Osteoblast (primary cell): Measurements from ENCODE around the gene PGM3. TPM values are rescaled to one million over a fixed set of nuclear protein-coding genes. Genes with fewer than 3 reads are reported as not detected.

Source experiments
- DNase-seq: peaks from one replicate; pipeline ENCODE4 v3.0.0; 2011; ENCODE audit warnings: low spot score, mixed read lengths; ENCODE audit not compliant: insufficient read length; ENCODE audit errors: missing footprints
- H2AFZ ChIP-seq: 2 replicates; pipeline ENCODE4 v1.6.0; 2011; ENCODE audit warnings: mild to moderate bottlenecking, low read length
- H3K27ac ChIP-seq: 2 replicates; pipeline ENCODE4 v1.5.1; 2011; ENCODE audit warnings: mild to moderate bottlenecking, low read depth, low read length, moderate library complexity
- H3K27me3 ChIP-seq: 2 replicates; pipeline ENCODE4 v1.6.0; 2012; ENCODE audit warnings: mild to moderate bottlenecking, control low read depth, inconsistent platforms, low read length, moderate library complexity; ENCODE audit not compliant: insufficient read depth
- H3K36me3 ChIP-seq: 2 replicates; pipeline ENCODE4 v1.5.1; 2011; ENCODE audit warnings: mild to moderate bottlenecking, low read length, control low read depth, moderate library complexity; ENCODE audit not compliant: insufficient read depth
- H3K4me1 ChIP-seq: 2 replicates; pipeline ENCODE4 v1.5.1; 2011; ENCODE audit warnings: mild to moderate bottlenecking, low read length, control low read depth, moderate library complexity; ENCODE audit not compliant: insufficient read depth
- H3K4me2 ChIP-seq: 2 replicates; pipeline ENCODE4 v1.6.0; 2011; ENCODE audit warnings: mild to moderate bottlenecking, low read length; ENCODE audit not compliant: insufficient read depth
- H3K4me3 ChIP-seq: fragments of 200-600 bp; sonication (generic); 3 replicates; pipeline ENCODE4 v1.5.1; 2012; ENCODE audit warnings: mild to moderate bottlenecking, low read length, inconsistent platforms; ENCODE audit not compliant: insufficient read depth
- H3K79me2 ChIP-seq: 2 replicates; pipeline ENCODE4 v1.6.0; 2012; ENCODE audit warnings: mild to moderate bottlenecking, low read length, control low read depth, inconsistent platforms; ENCODE audit not compliant: insufficient read depth
- H3K9me3 ChIP-seq: 2 replicates; pipeline ENCODE4 v1.5.1; 2011; ENCODE audit warnings: low read depth, low read length, control low read depth
- H4K20me1 ChIP-seq: 2 replicates; pipeline ENCODE4 v1.6.0; 2012; ENCODE audit warnings: mild to moderate bottlenecking, low read length, control low read depth; ENCODE audit not compliant: insufficient read depth
- total RNA-seq: library from RNA; depleted of rRNA; stranded (reverse); fragments of >200 nt; gene quantifications from 2 replicates; pipeline ENCODE4 v1.2.3, GENCODE V29; 2012
- TF ChIP-seq, protein P1 (sequence below): IDR thresholded peaks from 2 replicates; pipeline ENCODE4 v1.5.1; 2011; ENCODE audit warnings: mild to moderate bottlenecking, low read depth, low read length, moderate library complexity; ENCODE audit errors: extremely low read depth

PGM3 gene, protein sequence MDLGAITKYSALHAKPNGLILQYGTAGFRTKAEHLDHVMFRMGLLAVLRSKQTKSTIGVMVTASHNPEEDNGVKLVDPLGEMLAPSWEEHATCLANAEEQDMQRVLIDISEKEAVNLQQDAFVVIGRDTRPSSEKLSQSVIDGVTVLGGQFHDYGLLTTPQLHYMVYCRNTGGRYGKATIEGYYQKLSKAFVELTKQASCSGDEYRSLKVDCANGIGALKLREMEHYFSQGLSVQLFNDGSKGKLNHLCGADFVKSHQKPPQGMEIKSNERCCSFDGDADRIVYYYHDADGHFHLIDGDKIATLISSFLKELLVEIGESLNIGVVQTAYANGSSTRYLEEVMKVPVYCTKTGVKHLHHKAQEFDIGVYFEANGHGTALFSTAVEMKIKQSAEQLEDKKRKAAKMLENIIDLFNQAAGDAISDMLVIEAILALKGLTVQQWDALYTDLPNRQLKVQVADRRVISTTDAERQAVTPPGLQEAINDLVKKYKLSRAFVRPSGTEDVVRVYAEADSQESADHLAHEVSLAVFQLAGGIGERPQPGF
- 85.5 and 93.0 TPM in 2 replicates for total RNA-seq

DNA sequence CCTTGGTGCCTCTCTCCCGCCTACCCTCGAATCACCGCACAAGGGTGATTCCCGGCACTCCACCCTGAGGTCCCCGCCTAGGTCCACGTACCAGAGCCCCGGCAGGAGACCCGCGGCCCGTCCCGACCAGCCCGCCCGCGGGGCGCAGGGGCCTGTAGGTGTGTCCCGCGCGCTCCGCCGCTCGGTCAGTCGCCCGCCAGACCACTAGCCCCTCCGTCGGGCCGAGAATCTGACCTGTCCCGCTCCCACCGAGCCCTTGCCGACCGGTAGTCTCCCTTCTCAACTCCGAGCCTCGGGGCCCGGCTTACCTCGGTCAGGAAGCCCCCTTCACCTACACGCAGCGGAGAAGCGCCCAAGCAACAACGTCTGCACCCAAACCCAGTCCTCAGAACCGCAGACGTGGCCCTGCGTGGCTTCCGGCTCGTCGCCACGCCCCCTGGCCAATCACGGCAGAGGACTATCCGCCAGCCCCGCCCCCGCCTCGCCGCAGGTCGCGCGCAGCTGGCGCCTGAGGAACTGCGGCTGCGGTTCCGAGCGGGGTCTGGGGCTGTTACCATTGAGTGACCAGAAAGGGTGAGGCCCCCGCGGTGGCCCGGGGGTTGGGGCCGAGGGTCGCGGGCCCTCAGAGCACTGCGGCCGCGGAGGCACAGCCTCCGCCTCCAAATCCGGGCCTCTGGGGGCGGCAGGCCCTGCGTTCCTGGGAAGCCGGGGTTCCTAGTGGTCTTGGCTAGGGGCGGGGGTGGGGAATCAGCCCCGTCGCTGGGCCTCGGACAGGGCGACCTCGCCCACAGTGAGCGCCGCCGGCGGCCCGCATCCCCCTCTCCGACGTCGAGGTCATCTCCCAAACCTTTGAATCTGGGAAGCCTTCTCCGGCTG is at the start of gene PGM3, which contains the start of gene RWDD2A:
Gene PGM3, minus strand, starts transcription at position 395 of the 876 bp plus-strand sequence. CDS start 2,253 bp downstream, outside the sequence.
Gene RWDD2A, plus strand, starts transcription at position 487 of the 876 bp plus-strand sequence. CDS start 1,095 bp downstream, outside the sequence.
- Histone ChIP-seq H3K9me3 (no peaks in the 10 kb centered on the region), H3K27me3 (no peaks in the 10 kb centered on the region), H3K4me2 (peak within 1 kb of the TSS; percentile 97), H3K27ac (peak within 1 kb of the TSS; percentile 93), H3K4me3 (peak within 1 kb of the TSS; percentile 96), H3K36me3 (peaks cover 46% of the 10 kb centered on the region), H4K20me1 (peaks cover 33% of the 10 kb centered on the region), H2AFZ (peak within 1 kb of the TSS; percentile 88), H3K4me1 (peaks cover 27% of the 10 kb centered on the region), H3K79me2 (peaks cover 64% of the 10 kb centered on the region)
- DNase-seq, result peak; percentile 99
- TF ChIP-seq, protein P1, sequence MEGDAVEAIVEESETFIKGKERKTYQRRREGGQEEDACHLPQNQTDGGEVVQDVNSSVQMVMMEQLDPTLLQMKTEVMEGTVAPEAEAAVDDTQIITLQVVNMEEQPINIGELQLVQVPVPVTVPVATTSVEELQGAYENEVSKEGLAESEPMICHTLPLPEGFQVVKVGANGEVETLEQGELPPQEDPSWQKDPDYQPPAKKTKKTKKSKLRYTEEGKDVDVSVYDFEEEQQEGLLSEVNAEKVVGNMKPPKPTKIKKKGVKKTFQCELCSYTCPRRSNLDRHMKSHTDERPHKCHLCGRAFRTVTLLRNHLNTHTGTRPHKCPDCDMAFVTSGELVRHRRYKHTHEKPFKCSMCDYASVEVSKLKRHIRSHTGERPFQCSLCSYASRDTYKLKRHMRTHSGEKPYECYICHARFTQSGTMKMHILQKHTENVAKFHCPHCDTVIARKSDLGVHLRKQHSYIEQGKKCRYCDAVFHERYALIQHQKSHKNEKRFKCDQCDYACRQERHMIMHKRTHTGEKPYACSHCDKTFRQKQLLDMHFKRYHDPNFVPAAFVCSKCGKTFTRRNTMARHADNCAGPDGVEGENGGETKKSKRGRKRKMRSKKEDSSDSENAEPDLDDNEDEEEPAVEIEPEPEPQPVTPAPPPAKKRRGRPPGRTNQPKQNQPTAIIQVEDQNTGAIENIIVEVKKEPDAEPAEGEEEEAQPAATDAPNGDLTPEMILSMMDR, result no peak

DNA sequence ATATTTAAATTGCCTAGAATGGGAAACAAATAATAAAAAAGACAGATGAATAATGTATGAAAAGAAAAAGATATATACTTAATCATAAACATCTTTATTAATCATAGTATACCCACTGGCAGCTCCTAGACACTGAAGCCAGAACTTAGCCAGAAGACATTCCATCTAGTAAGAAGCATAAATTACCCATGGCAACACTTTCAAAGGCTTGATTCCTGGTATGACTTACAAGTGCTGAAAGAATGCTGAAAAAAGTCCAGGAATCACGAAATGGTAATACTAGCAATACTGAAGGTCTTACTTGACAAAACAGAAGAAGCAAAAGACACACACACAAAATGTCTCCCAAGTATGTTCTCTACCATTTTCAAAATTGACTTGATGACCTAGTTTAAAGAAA is 38.1 kb upstream of the PGM3 start:
- Histone ChIP-seq H3K4me2 (no peak overlapping the region), H3K36me3 (no peaks in the 10 kb centered on the region), H3K9me3 (no peaks in the 10 kb centered on the region), H3K79me2 (no peaks in the 10 kb centered on the region), H2AFZ (peak overlapping the region; percentile 11), H3K4me3 (no peak overlapping the region), H3K27ac (no peak overlapping the region), H3K27me3 (no peaks in the 10 kb centered on the region), H3K4me1 (peaks cover 17% of the 10 kb centered on the region), H4K20me1 (no peaks in the 10 kb centered on the region)
- TF ChIP-seq, protein P1, result no peak
- peak; percentile 68 for DNase-seq

DNA sequence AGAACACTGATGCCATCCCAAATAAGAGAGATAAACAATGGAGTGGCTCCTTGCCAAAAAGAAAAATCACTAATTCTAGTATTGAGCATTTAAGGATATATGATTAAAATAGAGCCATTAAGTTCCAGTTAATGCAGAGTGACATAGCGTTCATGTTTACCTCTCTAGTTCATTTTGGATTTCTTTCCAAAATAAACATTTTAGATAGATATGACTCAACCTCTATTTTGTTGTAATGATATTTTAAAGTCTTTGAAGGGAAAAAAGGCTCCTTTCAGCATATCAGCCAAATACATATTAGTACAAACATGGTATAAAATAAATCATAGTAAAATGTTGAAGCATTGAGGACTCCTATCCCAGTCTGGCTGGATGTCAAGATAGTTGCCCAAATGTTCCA is 33.5 kb upstream of the PGM3 start:
- Histone ChIP-seq H4K20me1 (no peaks in the 10 kb centered on the region), H3K79me2 (no peaks in the 10 kb centered on the region), H2AFZ (no peak overlapping the region), H3K4me3 (no peak overlapping the region), H3K4me1 (peaks cover 15% of the 10 kb centered on the region), H3K9me3 (no peaks in the 10 kb centered on the region), H3K36me3 (no peaks in the 10 kb centered on the region), H3K27ac (no peak overlapping the region), H3K4me2 (no peak overlapping the region), H3K27me3 (no peaks in the 10 kb centered on the region)
- TF ChIP-seq, protein P1, result no peak
- peak; percentile 30 for DNase-seq
